HG03571 (cell line): ENCODE results near the gene DNAAF1.

Experiments
- ATAC-seq: cut with Tn5 transposase; IDR thresholded peaks from one replicate; pipeline ENCODE4 v1.9.1; 2021; ENCODE audit not compliant: unreplicated experiment

The DNAAF1 gene

GRCh38 chr16:84159007-84159406, 13.9 kb downstream of the DNAAF1 start:
- no peak for ATAC-seq

GRCh38 chr16:84159800-84160199, 14.7 kb downstream of the DNAAF1 start:
- no peak for ATAC-seq

GRCh38 chr16:84161037-84161436, 15.9 kb downstream of the DNAAF1 start:
- no peak for ATAC-seq

GRCh38 chr16:84161801-84162200, 16.7 kb downstream of the DNAAF1 start:
- ATAC-seq, result no peak

- ATAC-seq, result no peak
These were observed 20.6 kb downstream of the DNAAF1 start for GRCh38 chr16:84165746-84166145.

GRCh38 chr16:84166796-84167695, 21.9 kb downstream of the DNAAF1 start:
- no peak for ATAC-seq

- ATAC-seq, result no peak
These were observed 24.7 kb downstream of the DNAAF1 start for GRCh38 chr16:84169765-84170310.

- ATAC-seq, result no peak
These were observed 29.3 kb downstream of the DNAAF1 start for GRCh38 chr16:84174396-84174795.

- ATAC-seq, result peak; percentile 70
These were observed 30.4 kb downstream of the DNAAF1 start for GRCh38 chr16:84175350-84176081.

GRCh38 chr16:84176192-84177053, 31.3 kb downstream of the DNAAF1 start:
- ATAC-seq, result no peak

GRCh38 chr16:84177741-84178073, 32.6 kb downstream of the DNAAF1 start:
- no peak for ATAC-seq

GRCh38 chr16:84178146-84178765, 33.1 kb downstream of the DNAAF1 start:
- no peak for ATAC-seq

GRCh38 chr16:84178892-84179611, 33.9 kb downstream of the DNAAF1 start:
- no peak for ATAC-seq

GRCh38 chr16:84179612-84180320, 34.7 kb downstream of the DNAAF1 start:
- ATAC-seq, result no peak

- no peak for ATAC-seq
These were observed 35.5 kb downstream of the DNAAF1 start for GRCh38 chr16:84180519-84181140.

- ATAC-seq, result no peak
These were observed 36.2 kb downstream of the DNAAF1 start for GRCh38 chr16:84181144-84181915.

GRCh38 chr16:84182104-84182503, 37.0 kb downstream of the DNAAF1 start:
- ATAC-seq, result no peak
